HG02970 (cell line): ENCODE data around the gene VGLL1.

Experiments
- ATAC-seq: cut with Tn5 transposase; IDR thresholded peaks from one replicate; pipeline ENCODE4 v1.9.1; 2021; ENCODE audit warnings: mild to moderate bottlenecking, moderate library complexity, moderate number of reproducible peaks; ENCODE audit not compliant: unreplicated experiment, low FRiP score

Gene VGLL1, protein sequence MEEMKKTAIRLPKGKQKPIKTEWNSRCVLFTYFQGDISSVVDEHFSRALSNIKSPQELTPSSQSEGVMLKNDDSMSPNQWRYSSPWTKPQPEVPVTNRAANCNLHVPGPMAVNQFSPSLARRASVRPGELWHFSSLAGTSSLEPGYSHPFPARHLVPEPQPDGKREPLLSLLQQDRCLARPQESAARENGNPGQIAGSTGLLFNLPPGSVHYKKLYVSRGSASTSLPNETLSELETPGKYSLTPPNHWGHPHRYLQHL

DNA sequence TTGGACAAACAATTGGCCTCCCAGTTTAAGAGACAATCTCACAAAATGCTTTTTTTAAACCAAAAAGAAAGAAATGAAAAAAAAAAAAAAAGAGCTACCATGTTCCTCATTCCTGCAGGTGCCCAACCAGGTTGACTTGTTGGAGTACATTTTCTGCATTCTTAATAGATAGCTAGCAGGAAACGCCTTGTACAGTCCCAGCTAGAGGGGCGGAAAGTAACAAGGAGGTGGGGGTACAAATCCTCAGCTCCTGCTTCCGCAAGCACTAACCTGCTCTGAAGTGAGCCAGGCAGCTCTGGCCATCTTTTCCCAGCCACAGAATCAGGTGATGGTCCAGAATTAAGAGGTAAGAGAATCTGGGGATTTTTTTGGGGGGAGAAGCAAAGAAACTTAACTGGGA lies at the start of gene VGLL1:
VGLL1 (plus strand) TSS at position 265 of the 400 bp plus-strand sequence. CDS start 3,806 bp downstream, outside the sequence.
- no peak for ATAC-seq

DNA sequence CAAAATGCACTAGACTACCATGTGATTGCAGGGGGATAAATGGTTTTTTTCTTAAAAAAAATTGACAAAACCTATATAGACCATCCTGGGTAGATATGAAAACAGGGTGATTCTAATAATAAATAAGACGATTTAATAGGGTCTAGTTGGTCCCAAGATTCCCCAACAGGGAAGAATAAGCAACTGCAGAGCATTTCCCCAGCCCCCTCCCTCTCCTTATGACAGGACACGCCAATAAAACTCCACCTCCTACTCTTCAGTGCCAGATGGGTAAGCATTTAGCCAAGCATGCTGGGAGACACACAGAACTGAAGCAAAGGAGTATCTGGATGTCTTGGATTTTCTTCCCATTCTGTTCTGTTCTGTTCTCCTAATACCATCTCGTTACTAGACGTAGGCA lies 44.4 kb upstream of the VGLL1 start, which contains the start of gene BRS3:
BRS3 (plus strand) TSS at position 301 of the 400 bp plus-strand sequence. CDS start 168 bp downstream, outside the sequence.
- ATAC-seq: no peak

DNA sequence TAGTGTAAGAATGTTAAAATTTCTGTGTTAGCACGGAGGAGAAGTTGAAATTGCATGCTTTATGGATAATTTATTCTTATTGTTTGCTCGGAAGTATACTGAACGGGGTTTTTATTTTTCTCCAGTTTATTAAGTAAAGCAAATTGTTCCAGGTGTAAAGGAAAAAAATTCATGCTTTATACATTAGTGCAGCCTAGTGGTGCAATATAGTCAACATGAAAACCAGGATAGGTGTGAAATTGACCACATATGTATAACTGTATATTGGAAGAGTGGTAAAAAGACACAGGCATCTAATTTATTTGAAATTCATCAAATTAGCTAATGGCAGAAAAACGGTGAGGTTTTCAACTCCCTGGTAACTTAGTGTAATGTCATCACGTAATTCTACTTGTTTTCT lies 43.3 kb upstream of the VGLL1 start:
- ATAC-seq: no peak

DNA sequence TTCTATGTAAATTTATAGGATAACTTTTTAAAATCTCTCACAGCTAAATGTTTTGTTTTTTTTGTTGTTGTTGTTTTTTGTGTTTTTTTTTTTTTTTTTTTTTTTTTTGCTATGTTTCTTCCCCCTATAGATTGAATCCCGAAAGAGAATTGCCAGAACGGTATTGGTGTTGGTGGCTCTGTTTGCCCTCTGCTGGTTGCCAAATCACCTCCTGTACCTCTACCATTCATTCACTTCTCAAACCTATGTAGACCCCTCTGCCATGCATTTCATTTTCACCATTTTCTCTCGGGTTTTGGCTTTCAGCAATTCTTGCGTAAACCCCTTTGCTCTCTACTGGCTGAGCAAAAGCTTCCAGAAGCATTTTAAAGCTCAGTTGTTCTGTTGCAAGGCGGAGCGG lies 40.2 kb upstream of the VGLL1 start:
- ATAC-seq: no peak

DNA sequence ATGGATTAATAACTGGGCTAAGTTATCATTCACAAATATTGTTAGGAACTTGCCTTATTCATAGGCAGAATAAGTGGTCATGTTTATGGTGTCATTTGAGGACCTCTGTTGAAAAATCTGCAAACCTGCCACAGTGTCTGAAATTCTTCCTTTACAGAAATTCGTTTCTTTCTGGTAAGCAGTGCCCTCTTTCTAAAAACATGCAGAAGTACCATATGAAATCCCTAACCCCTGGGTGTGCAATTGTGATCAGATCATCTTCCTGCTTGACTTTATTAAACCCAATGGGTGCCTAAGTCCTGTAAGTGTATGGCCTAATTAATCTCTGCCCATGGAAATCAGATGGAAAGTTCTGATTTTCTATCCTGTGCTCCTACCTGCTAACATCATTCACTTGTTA lies 39.0 kb upstream of the VGLL1 start:
- ATAC-seq: no peak

DNA sequence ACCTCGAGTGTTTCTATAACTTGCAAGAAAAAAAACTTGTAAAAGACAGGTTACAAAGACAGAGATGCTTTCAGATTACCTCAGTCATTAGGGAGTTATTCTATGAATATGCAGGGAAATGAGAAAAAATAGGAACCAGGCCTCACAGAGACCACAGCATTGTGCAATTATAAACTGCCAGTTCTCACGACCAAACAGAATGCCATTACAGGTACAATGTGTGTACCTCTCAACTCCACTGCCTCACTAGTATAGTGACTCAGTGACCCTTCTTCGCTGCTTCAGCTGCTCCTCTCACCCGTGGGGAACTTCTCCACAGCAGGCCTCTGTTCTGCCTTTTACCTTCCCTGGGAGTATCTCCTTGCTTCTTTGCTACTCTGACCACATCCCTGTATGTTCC lies 37.0 kb upstream of the VGLL1 start:
- ATAC-seq: no peak

DNA sequence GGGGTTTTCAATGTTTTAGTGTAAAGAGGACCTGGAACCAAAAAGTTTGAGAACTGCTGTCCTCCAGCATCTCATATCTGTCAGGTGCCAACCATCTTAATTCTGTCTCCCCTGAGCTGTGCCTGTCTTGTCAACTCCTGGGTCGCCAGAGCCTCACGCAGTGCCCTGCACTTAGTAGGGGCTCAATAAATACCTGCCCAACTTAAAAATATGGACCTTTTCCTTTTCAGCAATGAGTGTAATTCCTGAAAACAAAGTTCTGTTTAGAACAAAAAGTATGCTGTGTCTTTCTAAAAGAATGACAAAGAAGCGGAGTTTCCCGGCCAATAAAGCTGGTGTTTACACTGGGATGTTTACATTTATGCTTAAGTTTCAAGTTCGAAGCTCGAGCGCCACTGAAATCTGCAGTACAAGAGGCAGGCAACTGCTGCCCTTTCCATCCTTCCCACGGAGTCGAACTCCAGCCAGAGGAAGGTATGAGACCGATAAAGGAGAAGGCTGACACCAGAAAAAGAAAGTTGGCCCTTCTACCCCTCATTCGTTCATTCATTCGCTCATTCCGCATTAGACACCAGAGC lies 35.7 kb upstream of the VGLL1 start:
- no peak for ATAC-seq

DNA sequence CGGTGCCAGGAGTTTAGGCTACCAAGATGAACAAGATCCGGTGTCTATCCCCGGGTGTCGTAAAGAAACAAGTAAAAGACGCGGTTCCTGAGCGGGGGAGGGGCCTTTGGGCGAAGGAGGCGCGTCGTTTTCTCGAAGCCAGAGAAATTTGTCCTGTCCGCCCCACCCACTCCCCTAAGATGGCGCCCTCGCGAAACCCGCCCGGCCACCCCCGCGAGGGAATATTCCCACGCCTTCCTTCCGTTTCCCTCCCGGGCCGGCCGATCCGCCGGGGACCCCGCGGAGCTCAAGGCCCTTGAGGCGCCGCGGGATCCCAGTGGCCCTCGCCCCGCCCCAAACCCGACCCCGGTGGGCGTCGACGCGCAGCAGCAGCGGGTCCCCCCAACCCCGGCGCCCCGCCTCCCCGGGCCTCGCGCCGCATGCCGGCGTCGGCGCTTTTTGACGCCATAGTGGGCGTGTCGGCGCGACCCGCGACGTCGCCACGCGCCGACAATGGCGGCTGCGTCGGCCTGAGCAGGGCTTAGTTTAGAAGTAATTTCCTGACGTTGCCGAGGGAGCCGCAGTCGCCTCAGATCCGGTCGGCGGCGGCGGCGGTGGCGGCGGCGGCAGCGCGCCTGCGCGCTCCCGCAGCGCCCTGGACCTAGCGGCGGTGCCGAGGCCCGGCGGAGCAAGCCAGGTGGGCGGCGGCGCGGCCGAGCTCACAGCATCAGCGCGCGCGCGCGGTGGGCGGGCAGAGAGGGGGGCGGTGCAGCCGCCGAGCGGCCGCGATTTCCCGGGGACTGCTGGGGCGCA lies 35.1 kb upstream of the VGLL1 start:
- ATAC-seq: peak; percentile 78

DNA sequence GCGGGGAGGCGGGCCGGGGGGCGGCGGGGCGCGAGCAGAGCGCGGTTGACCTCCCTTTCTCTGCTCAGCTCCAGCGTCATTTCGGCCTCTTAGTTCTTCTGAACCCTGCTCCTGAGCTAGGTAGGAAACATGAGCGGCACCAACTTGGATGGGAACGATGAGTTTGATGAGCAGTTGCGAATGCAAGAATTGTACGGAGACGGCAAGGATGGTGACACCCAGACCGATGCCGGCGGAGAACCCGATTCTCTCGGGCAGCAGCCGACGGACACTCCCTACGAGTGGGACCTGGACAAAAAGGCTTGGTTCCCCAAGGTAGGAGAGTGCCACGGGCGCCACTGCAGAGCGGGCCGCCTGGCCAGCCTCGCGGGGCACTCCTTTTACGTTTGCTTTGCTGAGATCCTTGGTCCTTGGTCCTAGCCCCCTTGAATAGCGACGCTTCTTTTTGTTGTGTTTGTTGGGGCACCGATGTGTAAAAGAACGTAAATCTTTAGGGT lies 34.4 kb upstream of the VGLL1 start, which contains the start of gene HTATSF1:
HTATSF1 (plus strand) TSS at position 37 of the 497 bp plus-strand sequence; CDS start at position 130, 93 bp downstream.
- peak; percentile 6 for ATAC-seq

DNA sequence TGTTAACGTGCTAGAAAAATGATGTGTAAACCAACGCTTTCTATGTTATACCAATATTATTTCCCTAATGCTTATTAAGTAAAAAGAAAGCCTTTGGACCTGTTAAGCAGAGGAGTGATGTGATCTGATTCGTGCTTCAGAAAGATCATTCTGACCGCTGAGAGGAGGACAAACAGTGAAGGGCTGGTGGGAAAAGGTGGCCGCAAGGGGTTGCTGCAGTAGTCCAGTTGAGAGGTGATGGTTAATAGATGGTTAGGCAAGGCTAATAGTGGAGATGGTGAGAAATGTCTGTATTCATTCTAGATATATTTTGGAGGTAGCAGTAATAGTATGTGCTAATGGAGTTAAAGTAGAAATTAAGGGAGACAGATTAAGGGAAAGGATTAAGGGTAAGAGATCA lies 12.9 kb upstream of the VGLL1 start:
- no peak for ATAC-seq

DNA sequence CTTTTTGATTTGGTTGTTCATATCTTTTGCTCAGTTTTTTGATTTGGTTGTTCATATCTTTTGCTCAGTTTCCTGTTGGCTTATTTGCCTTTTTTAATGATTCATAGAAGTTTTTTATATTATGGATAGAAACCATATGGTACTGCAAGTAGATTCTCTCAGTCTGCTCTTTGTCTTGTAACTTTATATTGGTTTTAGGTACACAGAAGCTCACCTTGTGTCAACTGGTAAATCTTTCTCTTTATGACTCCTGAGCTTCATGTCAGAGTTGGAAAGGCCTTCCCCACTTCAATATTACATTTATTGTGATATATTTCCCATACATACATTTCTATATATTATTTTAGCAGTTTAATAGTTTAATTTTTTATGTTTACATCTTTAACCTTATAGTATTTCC lies 8.2 kb upstream of the VGLL1 start:
- no peak for ATAC-seq

DNA sequence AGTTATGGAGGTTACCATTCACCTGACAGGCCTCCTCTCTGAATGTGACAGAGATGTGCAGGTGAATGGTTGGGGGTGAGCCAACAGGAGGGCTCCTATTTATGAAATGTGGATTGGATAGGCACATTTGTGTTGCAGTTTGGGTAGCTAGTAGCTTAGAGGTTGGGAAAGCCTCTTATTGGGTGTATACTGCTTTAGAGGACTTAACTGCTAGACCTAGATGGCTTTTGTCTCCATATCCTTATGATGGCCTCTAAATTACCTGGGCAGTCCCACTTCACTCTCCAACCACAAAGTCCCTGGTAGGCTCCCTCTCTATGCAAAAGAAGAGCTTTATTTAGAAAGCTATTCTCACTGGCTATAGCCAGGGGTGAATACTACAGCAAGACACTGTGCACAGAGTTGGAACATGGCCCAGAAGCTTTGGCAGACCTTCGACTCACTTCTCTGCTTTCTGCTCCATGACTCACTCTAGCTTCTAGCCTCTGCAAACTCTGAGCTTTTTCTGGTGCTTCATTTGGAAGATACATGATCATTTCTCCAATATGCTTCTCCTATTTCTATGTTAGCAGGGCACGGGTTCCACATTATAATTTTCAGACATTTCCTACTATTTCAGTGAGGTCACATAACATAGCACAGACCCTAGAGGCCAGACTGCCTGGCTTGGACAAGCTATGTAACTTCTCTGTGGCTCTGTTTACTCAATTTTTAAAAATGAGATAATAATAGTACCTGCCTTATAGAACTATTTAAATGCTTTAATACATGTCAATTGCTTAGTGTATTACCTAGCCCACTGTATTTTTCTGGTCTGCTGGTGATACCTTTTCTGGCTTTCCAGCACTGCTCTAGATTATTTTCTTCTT lies 6.0 kb upstream of the VGLL1 start:
- ATAC-seq: no peak

DNA sequence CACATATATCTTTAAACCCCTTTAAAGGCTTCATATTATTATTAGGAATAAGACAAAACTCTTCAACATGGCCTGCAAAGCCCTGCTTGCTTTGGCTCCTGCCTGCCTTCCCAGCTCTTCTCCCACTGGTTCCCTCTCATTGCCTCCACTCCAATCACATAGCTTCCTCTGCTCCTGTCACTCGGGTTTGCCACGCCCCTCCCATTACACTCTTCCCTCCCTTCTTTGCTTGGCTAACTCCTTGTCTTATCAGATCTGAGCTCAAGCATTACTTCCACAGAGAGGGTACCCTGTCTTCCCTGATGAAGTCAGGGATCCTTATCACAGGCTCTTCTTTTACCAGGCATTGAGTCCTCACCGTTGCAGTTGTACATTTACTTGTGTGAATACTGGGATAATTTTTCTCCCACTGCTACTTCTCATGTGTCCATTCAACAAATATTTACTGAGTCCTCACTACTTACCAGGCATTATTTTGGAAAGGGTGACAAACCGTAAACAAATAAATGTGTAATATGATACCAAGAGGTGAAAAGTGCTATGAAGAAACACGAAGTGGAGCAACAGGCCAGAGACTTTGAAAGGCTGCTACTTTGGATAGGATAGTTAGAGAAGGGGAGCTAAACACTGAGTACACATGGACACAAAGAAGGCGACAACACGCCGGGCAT lies 3.2 kb upstream of the VGLL1 start:
- no peak for ATAC-seq

DNA sequence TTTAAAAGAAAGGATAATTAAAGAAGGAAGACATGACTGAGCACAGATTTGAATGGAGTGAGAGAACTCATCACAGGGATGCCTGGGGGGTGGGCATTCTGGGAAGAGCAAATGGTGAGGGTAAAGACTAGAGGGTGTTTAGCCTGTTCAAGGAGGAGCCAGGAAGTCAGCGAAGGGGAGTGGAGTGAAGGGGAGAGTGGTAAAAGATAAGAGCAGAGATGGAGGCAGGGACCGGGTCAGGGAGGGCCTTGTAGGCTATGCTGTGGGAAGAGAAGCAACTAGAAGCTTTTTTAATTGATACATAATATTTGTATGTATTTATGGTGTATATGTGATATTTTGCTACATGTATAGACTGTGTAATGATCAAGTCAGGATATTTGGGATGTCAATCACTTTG lies 2.2 kb upstream of the VGLL1 start:
- ATAC-seq: no peak

DNA sequence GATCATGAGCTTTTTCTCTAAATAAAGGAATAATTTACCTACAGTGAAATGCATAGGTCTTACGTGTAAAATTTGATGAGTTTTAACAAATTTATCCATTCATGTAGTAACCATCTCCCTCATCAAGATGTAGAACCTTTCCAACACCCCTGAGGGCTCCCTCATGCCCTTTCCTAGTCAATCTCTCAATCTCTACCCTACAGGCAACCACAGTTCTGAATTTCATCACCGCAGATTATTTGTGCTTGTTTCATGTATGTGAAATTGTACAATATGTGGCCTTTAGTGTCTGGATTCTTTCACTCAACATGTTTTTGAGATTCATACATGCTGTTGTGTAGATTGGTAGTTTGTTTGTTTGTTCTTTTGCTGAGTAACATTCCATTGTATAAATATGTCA lies 2.1 kb downstream of the VGLL1 start:
- ATAC-seq: no peak

DNA sequence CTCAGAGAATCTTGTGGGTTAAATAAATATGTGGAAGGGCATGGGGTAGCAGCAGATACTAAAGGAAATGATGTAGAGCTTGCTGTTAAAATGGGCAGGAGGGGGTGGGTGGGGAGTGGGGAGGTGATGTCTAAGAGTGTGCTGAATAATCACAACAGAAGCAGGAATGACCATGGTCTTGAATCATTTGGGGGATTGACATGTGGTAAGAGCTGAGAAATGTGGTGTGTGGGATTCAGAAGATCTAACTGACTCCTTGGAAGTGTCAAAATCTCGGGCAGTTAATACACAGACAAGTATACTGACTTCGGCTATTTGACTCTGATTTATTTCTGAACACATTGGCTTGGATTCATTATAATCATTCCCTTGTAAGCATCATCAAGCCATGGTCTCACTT lies 6.8 kb downstream of the VGLL1 start:
- ATAC-seq: no peak

DNA sequence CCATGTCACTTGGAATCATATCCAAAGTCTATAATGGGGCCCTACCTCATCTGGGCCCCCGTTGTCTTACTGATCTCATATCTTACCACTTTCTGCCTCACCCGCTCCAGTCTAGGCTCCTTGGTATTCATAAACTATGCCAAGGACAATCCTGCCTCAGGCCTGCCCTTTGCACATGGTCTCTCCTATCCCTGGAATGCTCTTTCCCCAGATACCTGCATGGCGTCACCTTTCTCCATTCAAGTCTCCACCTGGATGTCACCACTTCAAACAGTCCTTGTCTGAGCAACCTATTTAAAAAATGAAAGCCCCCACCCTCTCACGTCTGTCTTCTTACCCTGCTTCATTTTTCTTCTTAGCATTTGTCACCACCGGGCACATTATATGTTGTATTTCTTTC lies 8.2 kb downstream of the VGLL1 start:
- ATAC-seq: no peak

DNA sequence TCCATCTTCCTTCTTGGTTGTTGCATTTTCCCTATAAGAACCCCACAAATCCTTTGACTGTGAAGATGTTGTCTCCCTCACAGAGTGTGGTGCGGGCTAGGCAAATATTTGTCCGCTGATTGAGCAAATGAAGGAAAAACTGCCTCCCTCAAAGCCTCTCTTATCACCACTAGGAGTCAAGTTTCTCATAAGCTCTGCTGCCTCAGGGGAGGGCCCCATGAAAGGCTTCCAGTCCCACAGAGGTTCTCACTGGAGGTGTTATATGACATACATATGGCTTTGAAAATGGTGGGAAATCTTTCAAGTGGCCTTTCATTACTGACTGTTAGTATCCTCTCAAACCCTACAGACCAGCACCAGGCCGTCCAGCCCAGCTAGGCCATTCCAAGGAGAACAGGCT lies 9.3 kb downstream of the VGLL1 start:
- ATAC-seq: no peak

DNA sequence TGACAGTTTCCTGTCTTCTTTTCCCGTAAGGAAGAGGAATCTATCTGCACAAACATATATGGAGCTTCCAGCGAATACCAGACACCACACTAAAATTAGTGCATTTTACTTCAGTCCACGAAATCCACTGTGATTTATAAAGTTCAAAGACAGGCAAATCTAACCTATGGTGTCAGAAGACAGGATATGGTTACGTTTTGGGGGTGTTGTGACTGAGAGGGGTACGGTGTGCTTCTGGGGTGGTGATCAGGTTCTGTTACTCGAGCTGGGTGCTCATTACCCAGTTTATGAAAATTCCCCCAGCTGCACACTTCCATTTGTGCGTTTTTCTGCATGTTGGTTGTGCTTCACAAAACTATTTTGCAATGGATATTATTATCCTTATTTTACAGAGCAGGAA lies 10.3 kb downstream of the VGLL1 start:
- no peak for ATAC-seq

DNA sequence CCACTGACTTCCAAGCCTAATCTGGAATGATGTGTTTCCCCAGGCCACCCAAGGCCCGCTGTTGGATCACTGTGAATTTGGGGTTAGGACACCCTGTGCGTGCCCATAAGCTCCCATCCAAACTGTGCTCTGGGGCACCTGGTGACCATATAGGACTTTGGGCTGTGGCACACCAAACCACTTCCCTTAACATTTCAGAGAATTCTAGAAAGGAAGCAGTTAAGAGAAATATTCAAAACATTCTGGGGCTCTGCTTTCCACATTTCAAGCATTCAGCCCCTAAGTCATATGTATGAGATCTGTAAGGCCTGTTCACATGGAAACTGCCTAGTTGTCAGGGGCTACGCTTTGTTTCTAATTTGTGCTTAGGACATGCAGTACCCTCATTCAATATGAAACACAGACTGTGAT lies 14.4 kb downstream of the VGLL1 start:
- ATAC-seq: no peak
